ENCODE results near the gene UBE2B.
A peak's percentile ranks its signal among the peaks of the same experiment; 100 is the strongest.
"Not testable (repeated sequence)": the region's sequence is repeated elsewhere in the genome, so short reads cannot be mapped to it uniquely, and the experiment has no call there.

The UBE2B gene

GRCh38 chr5:134370871-134371833 is at the start of gene UBE2B:
Gene UBE2B (plus strand): TSS chr5:134371569. CDS start chr5:134371596, 27 bp downstream.
- peak within 1 kb of the TSS; percentile 100 for H3K27ac ChIP-seq (ENCODE audit: low read depth, low read length)
- H3K27me3 ChIP-seq (ENCODE audit: control insufficient read depth, insufficient read depth, low read length), result no peaks in the 10 kb centered on the region

GRCh38 chr5:134327327-134327726 is 44.0 kb upstream of the UBE2B start:
- Histone ChIP-seq H3K27me3 (ENCODE audit: control insufficient read depth, insufficient read depth, low read length) (no peaks in the 10 kb centered on the region), H3K4me1 (ENCODE audit: control insufficient read depth, insufficient read depth, low read length) (no peaks in the 10 kb centered on the region), H3K36me3 (ENCODE audit: control insufficient read depth, insufficient read depth, low read length) (no peaks in the 10 kb centered on the region), H3K4me3 (ENCODE audit: low read depth, low read length) (no peak overlapping the region), H3K27ac (ENCODE audit: low read depth, low read length) (no peak overlapping the region), H3K9ac (ENCODE audit: low read length) (no peak overlapping the region), H3K9me3 (ENCODE audit: control insufficient read depth, insufficient read depth, low read depth, low read length) (peaks cover 30% of the 10 kb centered on the region)

More at GRCh38 chr5:134370871-134371833, at the start of gene UBE2B:
- peaks cover 20% of the 10 kb centered on the region for H3K36me3 ChIP-seq (ENCODE audit: control insufficient read depth, insufficient read depth, low read length)
- peaks cover 6% of the 10 kb centered on the region; the same call in 1 of the 2 replicates for H3K4me1 ChIP-seq (ENCODE audit: control insufficient read depth, insufficient read depth, low read length)
- peak within 1 kb of the TSS; percentile 98 for H3K9ac ChIP-seq (ENCODE audit: low read length)
- H3K9me3 ChIP-seq (ENCODE audit: control insufficient read depth, insufficient read depth, low read depth, low read length), result no peaks in the 10 kb centered on the region
- peak within 1 kb of the TSS; percentile 100 for H3K4me3 ChIP-seq (ENCODE audit: low read depth, low read length)

GRCh38 chr5:134328619-134329018 is 42.8 kb upstream of the UBE2B start:
- H3K27me3 ChIP-seq (ENCODE audit: control insufficient read depth, insufficient read depth, low read length), result no peaks in the 10 kb centered on the region
- peaks cover 30% of the 10 kb centered on the region for H3K9me3 ChIP-seq (ENCODE audit: control insufficient read depth, insufficient read depth, low read depth, low read length)
- H3K9ac ChIP-seq (ENCODE audit: low read length), result no peak overlapping the region
- H3K27ac ChIP-seq (ENCODE audit: low read depth, low read length), result no peak overlapping the region
- H3K36me3 ChIP-seq (ENCODE audit: control insufficient read depth, insufficient read depth, low read length), result no peaks in the 10 kb centered on the region
- H3K4me3 ChIP-seq (ENCODE audit: low read depth, low read length), result no peak overlapping the region
- no peaks in the 10 kb centered on the region for H3K4me1 ChIP-seq (ENCODE audit: control insufficient read depth, insufficient read depth, low read length)

GRCh38 chr5:134336833-134337232 is 34.5 kb upstream of the UBE2B start:
- Histone ChIP-seq H3K4me3 (ENCODE audit: low read depth, low read length) (peak overlapping the region; percentile 18; the same call in 1 of the 2 replicates), H3K9me3 (ENCODE audit: control insufficient read depth, insufficient read depth, low read depth, low read length) (peaks cover 25% of the 10 kb centered on the region)
- not testable (repeated sequence) for H3K27ac ChIP-seq (ENCODE audit: low read depth, low read length); H3K9ac ChIP-seq (ENCODE audit: low read length); H3K27me3 ChIP-seq (ENCODE audit: control insufficient read depth, insufficient read depth, low read length); H3K4me1 ChIP-seq (ENCODE audit: control insufficient read depth, insufficient read depth, low read length); H3K36me3 ChIP-seq (ENCODE audit: control insufficient read depth, insufficient read depth, low read length)

- H3K4me3 ChIP-seq (ENCODE audit: low read depth, low read length), result not testable (repeated sequence)
Measured at GRCh38 chr5:134343500-134343899, 27.9 kb upstream of the UBE2B start.

GRCh38 chr5:134345476-134345875 is 25.9 kb upstream of the UBE2B start:
- not testable (repeated sequence) for H3K9me3 ChIP-seq (ENCODE audit: control insufficient read depth, insufficient read depth, low read depth, low read length); H3K36me3 ChIP-seq (ENCODE audit: control insufficient read depth, insufficient read depth, low read length); H3K27me3 ChIP-seq (ENCODE audit: control insufficient read depth, insufficient read depth, low read length)
- Histone ChIP-seq H3K4me3 (ENCODE audit: low read depth, low read length) (peak overlapping the region; percentile 19; the same call in 1 of the 2 replicates), H3K9ac (ENCODE audit: low read length) (peak overlapping the region; percentile 84), H3K4me1 (ENCODE audit: control insufficient read depth, insufficient read depth, low read length) (peaks cover 23% of the 10 kb centered on the region), H3K27ac (ENCODE audit: low read depth, low read length) (peak overlapping the region; percentile 73)

More at GRCh38 chr5:134343500-134343899, 27.9 kb upstream of the UBE2B start:
- not testable (repeated sequence) for H3K27ac ChIP-seq (ENCODE audit: low read depth, low read length); H3K9me3 ChIP-seq (ENCODE audit: control insufficient read depth, insufficient read depth, low read depth, low read length); H3K27me3 ChIP-seq (ENCODE audit: control insufficient read depth, insufficient read depth, low read length); H3K36me3 ChIP-seq (ENCODE audit: control insufficient read depth, insufficient read depth, low read length); H3K9ac ChIP-seq (ENCODE audit: low read length)
- peaks cover 23% of the 10 kb centered on the region for H3K4me1 ChIP-seq (ENCODE audit: control insufficient read depth, insufficient read depth, low read length)

GRCh38 chr5:134345996-134346395 is 25.4 kb upstream of the UBE2B start:
- Histone ChIP-seq H3K27ac (ENCODE audit: low read depth, low read length) (peak overlapping the region; percentile 73), H3K9me3 (ENCODE audit: control insufficient read depth, insufficient read depth, low read depth, low read length) (peaks cover 2% of the 10 kb centered on the region; the same call in 1 of the 2 replicates), H3K4me3 (ENCODE audit: low read depth, low read length) (peak overlapping the region; percentile 19; the same call in 1 of the 2 replicates), H3K27me3 (ENCODE audit: control insufficient read depth, insufficient read depth, low read length) (no peaks in the 10 kb centered on the region), H3K4me1 (ENCODE audit: control insufficient read depth, insufficient read depth, low read length) (peaks cover 23% of the 10 kb centered on the region), H3K36me3 (ENCODE audit: control insufficient read depth, insufficient read depth, low read length) (no peaks in the 10 kb centered on the region), H3K9ac (ENCODE audit: low read length) (peak overlapping the region; percentile 84)

- Histone ChIP-seq H3K4me3 (ENCODE audit: low read depth, low read length) (no peak overlapping the region), H3K27me3 (ENCODE audit: control insufficient read depth, insufficient read depth, low read length) (no peaks in the 10 kb centered on the region), H3K27ac (ENCODE audit: low read depth, low read length) (no peak overlapping the region), H3K4me1 (ENCODE audit: control insufficient read depth, insufficient read depth, low read length) (peaks cover 16% of the 10 kb centered on the region), H3K9ac (ENCODE audit: low read length) (no peak overlapping the region), H3K9me3 (ENCODE audit: control insufficient read depth, insufficient read depth, low read depth, low read length) (peaks cover 2% of the 10 kb centered on the region; the same call in 1 of the 2 replicates), H3K36me3 (ENCODE audit: control insufficient read depth, insufficient read depth, low read length) (no peaks in the 10 kb centered on the region)
Measured at GRCh38 chr5:134349463-134349862, 21.9 kb upstream of the UBE2B start.

GRCh38 chr5:134355681-134356080 is 15.7 kb upstream of the UBE2B start:
- Histone ChIP-seq H3K27ac (ENCODE audit: low read depth, low read length) (no peak overlapping the region), H3K9me3 (ENCODE audit: control insufficient read depth, insufficient read depth, low read depth, low read length) (no peaks in the 10 kb centered on the region), H3K4me1 (ENCODE audit: control insufficient read depth, insufficient read depth, low read length) (no peaks in the 10 kb centered on the region), H3K27me3 (ENCODE audit: control insufficient read depth, insufficient read depth, low read length) (no peaks in the 10 kb centered on the region), H3K9ac (ENCODE audit: low read length) (no peak overlapping the region), H3K4me3 (ENCODE audit: low read depth, low read length) (no peak overlapping the region), H3K36me3 (ENCODE audit: control insufficient read depth, insufficient read depth, low read length) (no peaks in the 10 kb centered on the region)

GRCh38 chr5:134365604-134366003 is 5.8 kb upstream of the UBE2B start:
- Histone ChIP-seq H3K9ac (ENCODE audit: low read length) (no peak overlapping the region), H3K36me3 (ENCODE audit: control insufficient read depth, insufficient read depth, low read length) (no peaks in the 10 kb centered on the region), H3K27ac (ENCODE audit: low read depth, low read length) (no peak overlapping the region), H3K27me3 (ENCODE audit: control insufficient read depth, insufficient read depth, low read length) (no peaks in the 10 kb centered on the region), H3K4me3 (ENCODE audit: low read depth, low read length) (no peak overlapping the region), H3K9me3 (ENCODE audit: control insufficient read depth, insufficient read depth, low read depth, low read length) (no peaks in the 10 kb centered on the region), H3K4me1 (ENCODE audit: control insufficient read depth, insufficient read depth, low read length) (peaks cover 6% of the 10 kb centered on the region; the same call in 1 of the 2 replicates)

GRCh38 chr5:134370311-134370870 is 978 bp upstream of the UBE2B start:
- Histone ChIP-seq H3K9ac (ENCODE audit: low read length) (peak overlapping the region; percentile 98), H3K27ac (ENCODE audit: low read depth, low read length) (peak overlapping the region; percentile 100; the same call in 1 of the 2 replicates), H3K4me3 (ENCODE audit: low read depth, low read length) (peak overlapping the region; percentile 100), H3K4me1 (ENCODE audit: control insufficient read depth, insufficient read depth, low read length) (peaks cover 6% of the 10 kb centered on the region), H3K27me3 (ENCODE audit: control insufficient read depth, insufficient read depth, low read length) (no peaks in the 10 kb centered on the region), H3K9me3 (ENCODE audit: control insufficient read depth, insufficient read depth, low read depth, low read length) (no peaks in the 10 kb centered on the region), H3K36me3 (ENCODE audit: control insufficient read depth, insufficient read depth, low read length) (peaks cover 17% of the 10 kb centered on the region)

Measured in HUES6 (cell line).